Spleen (tissue), 11 donors: ENCODE results near the gene DDR1. TPM values are rescaled to one million over a fixed set of nuclear protein-coding genes. Genes with fewer than 3 reads are reported as not detected.

ENCODE experiments used
- DNase-seq: peaks from one replicate; pipeline ENCODE4 v3.0.0-alpha.2; 2020
- H3K27ac ChIP-seq, 8 donors: fragments of 200-600 bp; sonication (generic) in 7 of 8; 1 replicate in 4 of 8; 2 replicates in 4 of 8; pipeline versions ENCODE4 v1.5.0 to v1.8.0; 2016 to 2021; ENCODE audit warnings: inconsistent platforms in 4 of 8, mild to moderate bottlenecking in 4 of 8, moderate library complexity in 1 of 8
- H3K27me3 ChIP-seq, 7 donors: fragments of 200-600 bp; sonication (generic) in 6 of 7; replicated peaks in 1 of 7; 1 replicate in 4 of 7; 2 replicates in 3 of 7; pipeline versions ENCODE4 v1.5.0 to v1.8.0; 2016 to 2021; ENCODE audit warnings: inconsistent platforms in 3 of 7, mild to moderate bottlenecking in 1 of 7
- H3K36me3 ChIP-seq, 6 donors: fragments of 200-600 bp; sonication (generic) in 5 of 6; 1 replicate in 4 of 6; 2 replicates in 2 of 6; pipeline versions ENCODE4 v1.5.0 to v1.8.0; 2016 to 2021; ENCODE audit warnings: inconsistent platforms in 2 of 6
- H3K4me1 ChIP-seq, 6 donors: fragments of 200-600 bp; sonication (generic) in 5 of 6; 1 replicate in 3 of 6; 2 replicates in 3 of 6; pipeline versions ENCODE4 v1.5.0 to v1.8.0; 2016 to 2021; ENCODE audit warnings: inconsistent platforms in 3 of 6
- H3K4me3 ChIP-seq, 8 donors: fragments of 200-600 bp; sonication (generic) in 7 of 8; 1 replicate in 4 of 8; 2 replicates in 4 of 8; pipeline versions ENCODE4 v1.5.0 to v1.8.0; 2016 to 2021; ENCODE audit warnings: inconsistent platforms in 4 of 8, mild to moderate bottlenecking in 4 of 8, moderate library complexity in 2 of 8
- H3K9me3 ChIP-seq, 8 donors: fragments of 200-600 bp; sonication (generic) in 7 of 8; 1 replicate in 4 of 8; 2 replicates in 4 of 8; pipeline versions ENCODE4 v1.5.0 to v1.8.0; 2016 to 2021; ENCODE audit warnings: inconsistent platforms in 4 of 8
- CTCF ChIP-seq, 11 experiments: fragments of 200-600 bp in 7 of 11; fragments of 450-650 bp in 4 of 11; sonication (generic) in 4 of 11; IDR thresholded peaks in 8 of 11; conservative IDR thresholded peaks in 3 of 11; 1 replicate in 7 of 11; 2 replicates in 4 of 11; pipeline versions ENCODE4 v1.4.0 to v1.8.0; 2016 to 2021; ENCODE audit warnings: antibody characterized with exemption in 11 of 11, inconsistent platforms in 4 of 11, mild to moderate bottlenecking in 1 of 11
- POLR2A ChIP-seq, 3 donors: fragments of 450-650 bp; IDR thresholded peaks; one replicate each; pipeline ENCODE4 v1.5.1; 2017; ENCODE audit warnings: antibody characterized with exemption in 3 of 3, mild to moderate bottlenecking in 1 of 3
- POLR2AphosphoS5 ChIP-seq, 3 donors: sonication (generic); formaldehyde crosslinking; IDR thresholded peaks; one replicate each; pipeline ENCODE4 v1.5.1; 2017; ENCODE audit warnings: antibody characterized with exemption in 3 of 3
- WGBS, 5 donors: extraction: QIAGEN DNeasy Blood & Tissue Kit in 3 of 5; methylation state at CpG; one replicate each; pipeline versions ENCODE4 v1.1.5 to v1.1.7; 2013 to 2018; 5-methylcytosine and 5-hydroxymethylcytosine counted together
- intact Hi-C: fragments of 100-400 bp; cut with DNase I; formaldehyde crosslinking; loops from one replicate; pipeline ENCODE4 v1.15.0; 2023; ENCODE audit warnings: low total_unique reads
- polyA plus RNA-seq, 3 donors: library from polyadenylated mRNA; stranded (reverse); fragments of 200-250 nt; gene quantifications; one replicate each; pipeline ENCODE4 v1.2.1, GENCODE V29; 2013
- total RNA-seq, 7 donors: library from RNA; depleted of rRNA in 3 of 7; stranded (reverse); fragments of >200 nt in 3 of 7; fragmentation: NEBNext Ultra II Directional in 4 of 7; extraction: Animal tissue kit (Norgen Biotek cat#: 25700) in 4 of 7; gene quantifications; one replicate each; pipeline versions ENCODE4 v1.1.0 to v1.2.1, GENCODE V29; 2016 to 2021
- donor health status: healthy with polysubstance abuse.
- donor health status: DM: no; HTN: no; CAD: no; lungs with moderate emphysema.
- donor health status: DM: no; HTN: no; CAD: no.
- donor health status: Bipolar disorder and iron deficiency.
- donor health status: healthy.
- donor health status: DM: no; HTN: no; CAD: no.
- donor health status: DM: yes; HTN: yes; CAD: no.

DDR1 gene
- total and polyA plus RNA-seq, 10 donors: 5.0 to 37.1 (median 17.4) TPM

- Histone ChIP-seq H3K9me3 (no peaks in the 10 kb centered on the region), H3K27me3 (peaks cover 0 to 18% (median 0%) of the 10 kb centered on the region in 7 donors), H3K4me3 (no peak overlapping the region), H3K36me3 (no peaks in the 10 kb centered on the region), H3K27ac (no peak overlapping the region), H3K4me1 (peaks cover 0 to 44% (median 9%) of the 10 kb centered on the region in 6 donors)
- WGBS, 5 donors: 79 to 85% (median 81%) methylated on average over 12 of the region's 12 CpGs
- TF ChIP-seq POLR2A (IDR thresholded peaks at IDR 0.05): no peak
- no peak for TF ChIP-seq CTCF (IDR thresholded peaks at IDR 0.05 in 8 of 11, conservative IDR thresholded peaks at IDR 0.05 in 3 of 11)
- TF ChIP-seq POLR2AphosphoS5 (IDR thresholded peaks at IDR 0.05): no peak
- DNase-seq: no peak
- intact Hi-C loops: no loop called here
Observed at GRCh38 chr6:30842754-30843610, 41.3 kb upstream of the DDR1 start.

DNA sequence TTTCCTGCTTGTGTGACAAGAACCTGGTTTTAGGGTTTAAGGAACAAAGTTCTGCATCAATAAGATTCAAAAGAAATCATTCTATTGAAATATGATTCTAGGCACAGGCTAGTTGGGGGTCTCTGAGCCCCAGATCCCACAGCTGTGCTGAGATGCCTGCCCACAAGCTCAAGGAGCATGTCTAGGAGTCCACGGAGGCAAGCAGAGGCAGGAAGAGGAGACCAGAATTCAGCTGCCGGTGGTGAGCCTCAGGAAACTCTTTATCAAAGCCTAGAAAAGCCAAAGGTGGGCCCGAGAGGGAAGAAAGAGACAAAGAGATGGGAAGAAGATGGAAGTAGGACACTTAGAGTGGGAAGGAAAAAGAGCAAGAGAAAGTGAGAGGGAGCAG is 40.7 kb upstream of the DDR1 start:
- H3K27me3 ChIP-seq: peaks cover 0 to 18% (median 0%) of the 10 kb centered on the region in 7 donors
- peaks cover 0 to 38% (median 6%) of the 10 kb centered on the region in 6 donors for H3K4me1 ChIP-seq
- 21 to 27% (median 22%) methylated on average over 3 of the region's 3 CpGs for WGBS, 5 donors
- no peaks in the 10 kb centered on the region for H3K9me3 ChIP-seq
- TF ChIP-seq POLR2AphosphoS5 (IDR thresholded peaks at IDR 0.05) (no peak), CTCF (IDR thresholded peaks at IDR 0.05 in 8 of 11, conservative IDR thresholded peaks at IDR 0.05 in 3 of 11) (no peak), POLR2A (IDR thresholded peaks at IDR 0.05) (no peak)
- H3K4me3 ChIP-seq: no peak overlapping the region
- no peaks in the 10 kb centered on the region for H3K36me3 ChIP-seq
- DNase-seq: no peak
- H3K27ac ChIP-seq: no peak overlapping the region
- intact Hi-C loops: no loop called here

DNA sequence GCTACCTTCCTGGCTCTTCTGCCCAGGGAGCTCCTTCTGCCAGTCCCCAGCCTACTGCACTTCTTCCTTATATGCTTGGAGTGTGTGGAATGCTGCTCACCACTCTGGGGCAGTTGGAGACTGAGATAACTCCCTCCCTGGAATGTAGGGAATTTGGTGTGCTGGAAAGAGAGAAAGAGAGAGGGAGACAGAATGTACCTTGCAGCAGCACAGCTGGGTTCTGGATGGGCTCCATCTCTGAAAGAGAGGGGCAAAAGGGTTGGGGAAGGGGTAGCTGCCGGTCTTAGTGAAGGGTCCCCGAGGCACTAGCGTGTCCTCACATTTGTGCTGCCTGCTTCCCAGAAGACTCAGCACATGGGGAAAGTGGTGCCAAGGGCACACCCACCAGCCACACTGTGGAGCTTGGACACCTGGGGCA is 40.2 kb upstream of the DDR1 start:
- WGBS, 5 donors: 69 to 98% (median 85%) methylated on average over 3 of the region's 3 CpGs
- no peak overlapping the region for H3K27ac ChIP-seq
- H3K4me3 ChIP-seq: no peak overlapping the region
- H3K27me3 ChIP-seq: peaks cover 0 to 18% (median 0%) of the 10 kb centered on the region in 7 donors
- no peaks in the 10 kb centered on the region for H3K9me3 ChIP-seq
- H3K4me1 ChIP-seq: peaks cover 0 to 34% (median 3%) of the 10 kb centered on the region in 6 donors
- TF ChIP-seq POLR2A (IDR thresholded peaks at IDR 0.05) (no peak), CTCF (IDR thresholded peaks at IDR 0.05 in 8 of 11, conservative IDR thresholded peaks at IDR 0.05 in 3 of 11) (no peak), POLR2AphosphoS5 (IDR thresholded peaks at IDR 0.05) (no peak)
- DNase-seq: no peak
- intact Hi-C loops: no loop called here
- H3K36me3 ChIP-seq: no peaks in the 10 kb centered on the region

DNA sequence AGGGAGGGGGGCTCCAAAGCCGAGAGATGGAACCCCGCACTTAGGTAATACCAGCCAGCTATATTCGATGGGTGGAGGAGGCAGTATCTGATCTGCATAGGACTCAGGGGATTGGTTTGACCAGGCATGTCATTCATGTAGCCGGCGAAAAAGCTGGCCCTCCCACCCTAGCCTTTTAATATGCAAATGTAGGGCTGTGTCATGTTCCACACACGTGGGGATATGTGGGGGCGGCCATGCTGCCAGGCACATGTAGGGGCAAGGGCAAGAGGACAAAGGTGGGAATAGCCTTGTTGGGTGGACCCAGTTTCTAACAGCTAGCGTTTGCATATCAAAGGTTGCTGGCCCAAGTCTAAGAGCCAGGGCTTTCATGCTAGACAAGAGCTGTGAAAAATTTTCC is 39.1 kb upstream of the DDR1 start:
- Histone ChIP-seq H3K36me3 (no peaks in the 10 kb centered on the region), H3K9me3 (peaks cover 0 to 5% (median under 1%) of the 10 kb centered on the region in 8 donors), H3K4me1 (peaks cover 0 to 34% (median 3%) of the 10 kb centered on the region in 6 donors), H3K27ac (no peak overlapping the region), H3K4me3 (no peak overlapping the region), H3K27me3 (peaks cover 0 to 18% (median 0%) of the 10 kb centered on the region in 7 donors)
- no peak for TF ChIP-seq POLR2A (IDR thresholded peaks at IDR 0.05)
- TF ChIP-seq POLR2AphosphoS5 (IDR thresholded peaks at IDR 0.05): no peak
- no peak for TF ChIP-seq CTCF (IDR thresholded peaks at IDR 0.05 in 8 of 11, conservative IDR thresholded peaks at IDR 0.05 in 3 of 11)
- intact Hi-C loops: no loop called here
- no peak for DNase-seq
- WGBS, 5 donors: 75 to 82% (median 79%) methylated on average over 8 of the region's 8 CpGs
